Transverse colon (tissue), 3 donors: ENCODE results near the gene SUMF1.

Experiments
- POLR2A ChIP-seq: fragments of 450-650 bp; IDR thresholded peaks from one replicate; pipeline ENCODE4 v1.6.1; 2016; ENCODE audit warnings: antibody characterized with exemption, mild to moderate bottlenecking, moderate library complexity
- TF ChIP-seq, protein P1 (sequence below), 5 experiments: fragments of 200-600 bp in 3 of 5; fragments of 450-650 bp in 2 of 5; sonication (generic) in 3 of 5; IDR thresholded peaks; 1 replicate in 2 of 5; 2 replicates in 3 of 5; pipeline ENCODE4 v1.5.1; 2016 to 2017; ENCODE audit warnings: antibody characterized with exemption in 5 of 5, inconsistent platforms in 3 of 5, mild to moderate bottlenecking in 2 of 5, moderate library complexity in 1 of 5

- TF ChIP-seq, protein P1, sequence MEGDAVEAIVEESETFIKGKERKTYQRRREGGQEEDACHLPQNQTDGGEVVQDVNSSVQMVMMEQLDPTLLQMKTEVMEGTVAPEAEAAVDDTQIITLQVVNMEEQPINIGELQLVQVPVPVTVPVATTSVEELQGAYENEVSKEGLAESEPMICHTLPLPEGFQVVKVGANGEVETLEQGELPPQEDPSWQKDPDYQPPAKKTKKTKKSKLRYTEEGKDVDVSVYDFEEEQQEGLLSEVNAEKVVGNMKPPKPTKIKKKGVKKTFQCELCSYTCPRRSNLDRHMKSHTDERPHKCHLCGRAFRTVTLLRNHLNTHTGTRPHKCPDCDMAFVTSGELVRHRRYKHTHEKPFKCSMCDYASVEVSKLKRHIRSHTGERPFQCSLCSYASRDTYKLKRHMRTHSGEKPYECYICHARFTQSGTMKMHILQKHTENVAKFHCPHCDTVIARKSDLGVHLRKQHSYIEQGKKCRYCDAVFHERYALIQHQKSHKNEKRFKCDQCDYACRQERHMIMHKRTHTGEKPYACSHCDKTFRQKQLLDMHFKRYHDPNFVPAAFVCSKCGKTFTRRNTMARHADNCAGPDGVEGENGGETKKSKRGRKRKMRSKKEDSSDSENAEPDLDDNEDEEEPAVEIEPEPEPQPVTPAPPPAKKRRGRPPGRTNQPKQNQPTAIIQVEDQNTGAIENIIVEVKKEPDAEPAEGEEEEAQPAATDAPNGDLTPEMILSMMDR (IDR thresholded peaks at IDR 0.05), result no peak
- no peak for TF ChIP-seq POLR2A
Measured at GRCh38 chr3:4321732-4322131, 145.3 kb downstream of the SUMF1 start.
